GM12872 (cell line): ENCODE data around the gene PDHX.

Experiments
- CTCF ChIP-seq: IDR thresholded peaks from 3 replicates; pipeline ENCODE4 v1.5.1; 2011; ENCODE audit warnings: low read depth, mild to moderate bottlenecking, low read length, moderate library complexity; ENCODE audit not compliant: insufficient read depth

PDHX gene

DNA sequence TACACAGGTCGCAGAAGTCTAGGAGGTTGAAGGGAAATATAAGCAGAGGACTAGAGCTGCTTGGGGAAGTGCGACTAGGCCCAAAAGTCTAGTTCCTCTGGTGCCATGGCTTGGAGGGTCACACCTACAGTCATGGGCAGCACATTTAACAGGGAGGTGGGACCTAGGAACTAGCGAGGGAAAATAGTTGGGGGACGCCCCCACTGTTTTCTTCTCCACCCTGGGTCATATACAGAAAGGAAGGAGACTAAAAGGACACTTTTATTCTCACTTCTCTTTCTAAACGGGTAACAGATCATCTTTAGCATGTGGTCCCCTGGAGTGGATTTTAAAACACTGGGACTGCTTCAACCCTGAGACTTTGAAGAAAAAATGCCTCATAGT is 16.8 kb upstream of the PDHX start:
- TF ChIP-seq CTCF: no peak

DNA sequence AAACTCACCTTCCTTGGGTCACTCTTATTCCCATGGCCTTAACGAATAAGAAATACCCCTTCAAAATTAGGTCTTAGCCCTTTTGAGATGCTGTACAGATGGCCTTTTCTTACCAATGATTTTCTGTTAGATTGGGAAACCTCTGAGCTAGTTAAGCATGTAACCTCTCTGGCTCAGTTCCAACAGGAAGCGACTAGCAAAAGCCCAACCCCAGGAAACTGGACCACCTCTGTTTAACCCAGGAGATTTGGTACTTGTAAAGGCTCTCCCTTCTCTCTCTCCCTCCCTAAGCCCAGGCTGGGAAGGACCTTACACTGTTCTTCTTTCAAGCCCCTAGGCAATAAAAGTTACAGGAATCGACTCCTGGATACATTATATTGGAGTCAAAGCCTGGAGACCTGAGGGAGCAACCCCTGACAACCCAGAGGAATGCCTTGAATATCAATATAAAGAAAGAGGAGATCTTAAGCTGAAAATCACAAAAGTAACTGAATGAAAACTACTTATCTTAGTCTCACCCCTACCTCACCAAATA is 11.9 kb upstream of the PDHX start:
- no peak for TF ChIP-seq CTCF

GRCh38 chr11:34905666-34906065 is 10.8 kb upstream of the PDHX start:
- no peak for TF ChIP-seq CTCF

DNA sequence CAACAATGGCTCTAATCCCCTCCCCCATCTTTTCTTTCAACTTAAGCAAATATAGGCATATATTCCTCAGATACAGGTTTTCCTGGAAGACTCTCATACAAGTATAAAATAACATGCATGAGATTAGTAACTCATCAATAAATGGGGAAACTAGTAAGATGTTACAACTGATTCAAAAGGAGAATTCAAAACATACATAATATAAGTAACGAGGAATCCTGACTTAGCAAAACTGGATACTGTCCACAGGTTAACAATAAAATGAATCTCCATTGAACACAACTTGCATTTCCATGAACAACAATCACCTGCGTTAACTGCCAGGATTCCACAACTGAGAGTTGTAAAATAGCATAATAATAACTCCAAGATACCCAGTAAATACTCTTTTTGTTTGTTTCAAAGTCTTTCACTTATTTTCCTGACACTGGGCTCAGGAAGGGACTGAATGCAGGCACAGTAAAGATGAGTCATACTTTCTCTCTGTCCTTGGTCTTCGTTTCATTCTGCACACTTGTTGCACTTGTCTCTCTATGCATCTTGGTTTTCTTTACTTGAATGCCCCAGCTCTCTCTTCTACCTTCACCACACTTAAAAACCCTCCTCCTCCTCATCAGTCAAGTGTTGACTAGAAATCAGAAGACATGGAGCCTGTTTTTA is 8.4 kb upstream of the PDHX start:
- TF ChIP-seq CTCF: no peak

DNA sequence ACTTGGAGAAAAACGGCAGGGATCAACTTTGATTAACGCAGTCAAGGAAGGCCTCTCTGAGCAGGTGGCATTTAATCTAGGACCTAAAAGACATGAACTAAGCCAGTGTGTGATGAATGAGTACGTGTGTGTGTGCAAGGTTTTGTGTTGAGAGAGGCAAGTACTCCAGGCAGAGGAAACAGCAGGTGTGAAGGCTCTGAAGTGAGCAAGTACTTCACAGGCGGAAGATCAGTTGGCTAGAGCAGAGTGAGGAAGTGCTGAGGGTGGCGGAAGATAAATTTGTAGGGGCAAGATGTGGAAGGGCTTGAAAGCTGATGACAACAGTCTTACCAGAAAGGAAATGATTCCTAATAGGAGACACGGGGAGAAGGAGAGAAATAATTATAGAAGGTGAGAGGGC is 7.0 kb upstream of the PDHX start:
- no peak for TF ChIP-seq CTCF

GRCh38 chr11:34909955-34910354 is 6.5 kb upstream of the PDHX start:
- no peak for TF ChIP-seq CTCF

DNA sequence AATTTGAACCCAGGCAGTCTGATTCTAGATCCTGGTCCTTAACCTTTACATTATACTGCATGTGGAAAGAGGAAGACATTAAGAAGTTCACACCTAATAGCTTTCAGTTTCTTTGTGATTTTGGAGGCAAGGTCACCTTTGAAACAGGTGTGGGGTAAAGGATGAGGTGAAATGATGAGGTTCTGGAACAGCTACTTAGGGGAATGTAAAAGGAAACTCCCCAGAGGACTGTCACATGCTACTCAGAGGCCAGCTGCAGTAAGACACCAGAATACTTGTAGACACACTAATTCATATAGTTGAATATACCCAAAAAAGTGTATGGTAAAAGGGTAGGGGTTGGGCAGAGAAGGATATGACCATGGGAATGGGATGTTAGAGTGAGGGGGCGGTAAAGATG is 5.6 kb upstream of the PDHX start:
- no peak for TF ChIP-seq CTCF
